Measurements from ENCODE around the gene CBFA2T2. TPM values are rescaled to one million over a fixed set of nuclear protein-coding genes. Genes with fewer than 3 reads are reported as not detected.
"Not testable (repeated sequence)": the region's sequence is repeated elsewhere in the genome, so short reads cannot be mapped to it uniquely, and the experiment has no call there.

Gene CBFA2T2
- total RNA-seq, 6 donors from 2014 or later, result 10.0 to 35.6 (median 16.2) TPM

- no peaks in the 10 kb centered on the region for H3K36me3 ChIP-seq
- H3K27ac ChIP-seq, result no peak overlapping the region
- H3K9me3 ChIP-seq, result no peaks in the 10 kb centered on the region
- WGBS, 2 donors, result 94 to 98% methylated on average over 10 of the region's 10 CpGs
- DNase-seq (no peak), ATAC-seq (ENCODE audit: low FRiP score in 2 of 2) (no peak)
- peaks cover 17 to 31% (median 19%) of the 10 kb centered on the region in 4 donors for H3K4me1 ChIP-seq
- H3K4me3 ChIP-seq, result no peak overlapping the region
- TF ChIP-seq CTCF (IDR thresholded peaks at IDR 0.05), result no peak
- TF ChIP-seq EP300 (IDR thresholded peaks at IDR 0.05), result no peak
- TF ChIP-seq POLR2AphosphoS5 (IDR thresholded peaks at IDR 0.05), result no peak
- TF ChIP-seq POLR2A (IDR thresholded peaks at IDR 0.05), result no peak
- no peaks in the 10 kb centered on the region for H3K27me3 ChIP-seq
These were observed 1.7 kb upstream of the CBFA2T2 start for GRCh38 chr20:33488201-33488600.

- H3K27ac ChIP-seq, result peak overlapping the region; percentile 92 to 98 (median 93)
- peaks cover 17 to 31% (median 19%) of the 10 kb centered on the region in 4 donors for H3K4me1 ChIP-seq
- WGBS, 2 donors, result 91 to 95% methylated on average over 32 of the region's 32 CpGs
- not testable (repeated sequence) for H3K9me3 ChIP-seq; ATAC-seq (ENCODE audit: low FRiP score in 2 of 2); H3K36me3 ChIP-seq; H3K27me3 ChIP-seq; DNase-seq
- peak overlapping the region in 3 of 4 donors; percentile 69 to 99 (median 97) for H3K4me3 ChIP-seq
These were observed 1.0 kb upstream of the CBFA2T2 start for GRCh38 chr20:33488661-33489494.

GRCh38 chr20:33489495-33490022, 337 bp upstream of the CBFA2T2 start:
- H3K27me3 ChIP-seq, result no peaks in the 10 kb centered on the region
- peak; percentile 100 for DNase-seq
- H3K36me3 ChIP-seq, result peaks cover 0 to 3% (median 0%) of the 10 kb centered on the region in 4 donors
- WGBS, 2 donors, result 3 to 8% methylated on average over 8 to 29 of the region's 36 CpGs
- H3K9me3 ChIP-seq, result no peaks in the 10 kb centered on the region
- ATAC-seq (ENCODE audit: low FRiP score in 2 of 2), result peak; percentile 99
- peak overlapping the region; percentile 92 to 98 (median 93) for H3K27ac ChIP-seq
- H3K4me3 ChIP-seq, result peak overlapping the region; percentile 11 to 99 (median 83)
- H3K4me1 ChIP-seq, result peaks cover 17 to 31% (median 19%) of the 10 kb centered on the region in 4 donors
- TF ChIP-seq POLR2A (IDR thresholded peaks at IDR 0.05) (peak in 3 of 4 donors; percentile 71 to 96 (median 92)), EP300 (IDR thresholded peaks at IDR 0.05) (peak in 1 of 4 donors; percentile 67), POLR2AphosphoS5 (IDR thresholded peaks at IDR 0.05) (peak; percentile 94 to 99), CTCF (IDR thresholded peaks at IDR 0.05) (no peak)

- TF ChIP-seq EP300 (IDR thresholded peaks at IDR 0.05) (no peak), CTCF (IDR thresholded peaks at IDR 0.05) (no peak), POLR2AphosphoS5 (IDR thresholded peaks at IDR 0.05) (no peak), POLR2A (IDR thresholded peaks at IDR 0.05) (no peak)
- WGBS, 2 donors, result 53 to 54% methylated on average over 8 of the region's 8 CpGs
- Histone ChIP-seq H3K36me3 (peaks cover 0 to 3% (median 0%) of the 10 kb centered on the region in 4 donors), H3K27me3 (no peaks in the 10 kb centered on the region), H3K4me3 (peak overlapping the region; percentile 69 to 99 (median 92)), H3K9me3 (no peaks in the 10 kb centered on the region), H3K27ac (peak overlapping the region; percentile 86 to 98 (median 92)), H3K4me1 (peaks cover 17 to 35% (median 19%) of the 10 kb centered on the region in 4 donors)
- ATAC-seq (ENCODE audit: low FRiP score in 2 of 2) (no peak), DNase-seq (no peak)
These were observed 1.2 kb downstream of the CBFA2T2 start for GRCh38 chr20:33490934-33491656.

Data from upper lobe of left lung (tissue), 6 donors.